ENCODE results near the gene ZNG1E. TPM values are rescaled to one million over a fixed set of nuclear protein-coding genes. Genes with fewer than 3 reads are reported as not detected.
"Not testable (repeated sequence)": the region's sequence is repeated elsewhere in the genome, so short reads cannot be mapped to it uniquely, and the experiment has no call there.

Gene ZNG1E
- 96.3 TPM for total RNA-seq

DNA sequence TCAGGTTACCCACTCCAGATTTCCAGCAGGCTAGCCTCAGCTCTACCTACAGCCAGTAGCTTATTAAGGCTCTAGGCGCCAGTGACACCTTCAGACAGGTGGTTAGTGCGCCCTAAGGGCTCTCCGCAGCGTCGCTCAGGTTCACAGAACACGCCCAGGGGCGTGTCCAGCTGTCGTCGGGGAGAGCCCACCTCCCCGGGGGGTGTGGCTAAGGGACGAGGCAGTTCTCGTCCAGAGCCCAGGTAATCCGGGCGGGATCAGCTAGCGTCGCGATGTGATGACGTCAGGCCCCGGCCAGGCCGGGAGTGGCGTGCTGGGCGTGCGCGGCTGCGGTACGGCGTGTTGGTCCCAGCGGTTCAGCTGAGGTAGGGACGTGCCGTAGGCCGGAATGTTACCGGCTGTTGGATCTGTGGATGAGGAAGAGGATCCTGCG, at the start of gene ZNG1E:
TSS of gene ZNG1E (plus strand) at position 340 of the 433 bp plus-strand sequence. CDS start at position 389, 49 bp downstream.
- peak; percentile 78 for DNase-seq (ENCODE audit: low spot score)

DNA sequence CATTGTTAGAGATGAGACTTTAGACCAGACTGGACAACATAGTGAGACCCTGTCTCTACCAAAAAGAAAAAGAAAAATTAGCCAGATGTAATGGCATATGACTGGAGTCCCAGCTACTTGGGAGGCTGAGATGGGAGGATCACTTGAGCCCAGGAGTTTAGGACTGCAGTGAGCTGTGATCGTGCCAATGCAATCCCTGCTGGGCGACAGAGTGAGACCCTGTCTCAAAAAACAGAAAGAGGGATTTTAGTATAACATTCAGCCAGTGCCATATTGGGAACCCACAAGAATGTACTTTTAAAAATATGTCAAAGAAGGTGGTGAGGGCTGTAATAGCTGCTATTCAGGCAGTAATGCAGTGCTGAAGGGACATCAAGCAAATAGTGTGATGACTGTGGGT, 2.1 kb upstream of the ZNG1E start:
- not testable (repeated sequence) for DNase-seq (ENCODE audit: low spot score)

DNA sequence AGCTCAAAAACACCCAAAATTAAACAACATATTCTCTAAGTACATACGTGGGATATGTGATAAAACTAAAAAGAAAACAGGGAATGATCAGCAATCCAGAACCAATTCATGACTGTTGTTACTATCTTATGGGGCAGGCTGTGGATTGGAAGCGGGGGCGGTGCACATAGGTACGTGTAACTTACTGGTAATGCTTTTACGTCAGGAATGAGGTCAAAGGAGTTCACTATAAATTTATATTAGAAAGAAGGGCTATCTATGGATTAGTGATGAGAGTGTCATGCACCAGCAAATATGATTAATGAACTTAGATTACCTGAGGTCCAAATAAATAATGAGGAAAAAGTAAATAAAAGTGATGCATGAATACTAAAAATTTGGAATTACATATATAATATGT, 710 bp upstream of the ZNG1E start:
- DNase-seq (ENCODE audit: low spot score), result not testable (repeated sequence)

DNA sequence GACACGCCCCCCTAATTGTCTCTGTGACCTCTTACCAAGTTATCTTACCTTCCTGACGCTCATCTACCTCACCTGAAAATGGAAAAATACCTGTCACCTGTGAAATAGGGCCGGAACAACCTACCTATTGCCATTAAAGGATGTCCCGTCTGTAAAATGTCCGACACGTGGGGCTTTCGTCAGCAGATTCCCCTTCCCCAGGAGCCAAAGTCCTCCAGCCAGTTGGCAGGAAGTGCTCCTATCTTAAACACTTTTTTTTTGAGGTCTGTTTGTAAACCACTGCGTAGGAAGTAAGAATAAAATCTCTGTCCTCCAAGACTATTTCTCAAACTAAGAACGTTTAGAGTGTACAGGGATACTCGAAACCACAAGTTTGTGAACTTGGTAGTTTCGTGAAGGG, 661 bp downstream of the ZNG1E start:
- not testable (repeated sequence) for DNase-seq (ENCODE audit: low spot score)

GRCh38 chr9:65678533-65678932, 2.8 kb downstream of the ZNG1E start:
- DNase-seq (ENCODE audit: low spot score), result not testable (repeated sequence)

DNA sequence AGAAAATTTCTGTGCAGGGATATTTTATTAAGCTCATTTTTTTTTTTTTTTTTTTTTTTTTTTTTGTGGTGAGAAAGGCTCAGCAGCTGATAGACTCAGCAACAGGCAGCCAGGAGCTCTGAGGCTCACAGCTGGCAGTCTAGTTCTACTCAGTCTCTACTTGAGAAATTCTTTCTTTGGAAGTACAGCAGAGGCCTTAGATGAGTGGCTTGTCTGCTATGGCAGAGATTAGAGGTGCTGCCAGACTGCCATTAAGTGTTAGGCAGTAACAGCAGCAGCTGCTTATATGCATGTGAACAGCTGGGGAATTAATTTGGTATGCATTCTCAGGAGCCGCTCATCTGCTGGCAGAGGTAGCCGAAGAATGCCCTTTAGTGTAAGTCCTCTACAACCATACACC, 27.8 kb downstream of the ZNG1E start:
- not testable (repeated sequence) for DNase-seq (ENCODE audit: low spot score)

- DNase-seq (ENCODE audit: low spot score), result not testable (repeated sequence)
Observed at GRCh38 chr9:65714445-65714844, 38.7 kb downstream of the ZNG1E start.

- DNase-seq (ENCODE audit: low spot score), result not testable (repeated sequence)
Observed at GRCh38 chr9:65737096-65737564, 61.4 kb downstream of the ZNG1E start, which contains the start of gene FOXD4L4. Gene FOXD4L4, plus strand, starts transcription at chr9:65737146. Its CDS starts 0 bp downstream, at chr9:65737146.

DNA sequence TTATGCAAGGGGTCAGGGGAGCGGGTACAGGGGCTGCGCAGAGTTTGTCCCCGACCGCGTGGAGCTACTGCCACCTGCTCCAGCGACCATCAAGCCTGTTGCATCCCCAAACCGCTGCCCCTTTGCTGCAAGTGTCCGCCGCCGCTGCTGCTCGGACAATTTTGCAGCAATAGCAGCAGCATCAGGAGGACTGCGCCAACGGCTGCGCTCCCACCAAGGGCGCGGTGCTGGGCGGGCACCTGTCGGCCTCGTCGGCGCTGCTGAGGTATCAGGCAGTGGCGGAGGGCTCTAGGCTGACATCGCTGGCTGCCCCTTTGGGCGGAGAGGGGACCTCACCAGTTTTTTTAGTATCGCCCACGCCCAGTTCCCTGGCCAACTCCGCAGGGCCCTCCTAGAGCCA, 62.4 kb downstream of the ZNG1E start:
- DNase-seq (ENCODE audit: low spot score), result not testable (repeated sequence)

Other genes starting within 250 kb of the ZNG1E start
- gene FOXD4L4, start 61.2 kb downstream of the ZNG1E start, total RNA-seq, result 0.47 TPM

All from ureter (tissue), 1 donor.